Lung (tissue), 12 donors: ENCODE data around the gene ILF3. TPM values are rescaled to one million over a fixed set of nuclear protein-coding genes. Genes with fewer than 3 reads are reported as not detected.

ENCODE experiments used
- ATAC-seq: fragments of 200-7000 bp; cut with Tn5 transposase; one replicate; pipeline ENCODE4 v1.9.1; 2020; ENCODE audit warnings: moderate number of reproducible peaks; ENCODE audit not compliant: insufficient read depth, low FRiP score
- DNase-seq, 3 donors: peaks; one replicate each; pipeline ENCODE4 v3.0.0-alpha.2; 2013 to 2017
- H3K27ac ChIP-seq, 2 donors: one replicate each; pipeline ENCODE4 v1.5.1; 2013; ENCODE audit warnings: mild to moderate bottlenecking in 2 of 2, moderate library complexity in 2 of 2, control low read depth in 1 of 2, inconsistent platforms in 1 of 2, low read depth in 1 of 2, low read length in 1 of 2
- H3K27me3 ChIP-seq, 3 donors: one replicate each; pipeline ENCODE4 v1.5.1; 2013; ENCODE audit warnings: low read length in 2 of 3; ENCODE audit not compliant: control insufficient read depth in 3 of 3, insufficient read depth in 3 of 3
- H3K36me3 ChIP-seq, 4 donors: one replicate each; pipeline ENCODE4 v1.5.1; 2013; ENCODE audit warnings: low read length in 4 of 4, mild to moderate bottlenecking in 1 of 4, moderate library complexity in 1 of 4; ENCODE audit not compliant: control insufficient read depth in 4 of 4, insufficient read depth in 4 of 4
- H3K4me1 ChIP-seq, 5 donors: one replicate each; pipeline ENCODE4 v1.5.1; 2013; ENCODE audit warnings: low read length in 5 of 5, mild to moderate bottlenecking in 2 of 5, moderate library complexity in 1 of 5; ENCODE audit not compliant: control insufficient read depth in 5 of 5, insufficient read depth in 5 of 5
- H3K4me3 ChIP-seq: one replicate; pipeline ENCODE4 v1.5.1; 2013; ENCODE audit warnings: mild to moderate bottlenecking, control low read depth, moderate library complexity
- H3K9ac ChIP-seq, 2 donors: one replicate each; pipeline ENCODE4 v1.5.1; 2013; ENCODE audit warnings: low read length in 2 of 2, control low read depth in 1 of 2; ENCODE audit not compliant: insufficient read depth in 1 of 2
- H3K9me3 ChIP-seq, 4 donors: one replicate each; pipeline ENCODE4 v1.5.1; 2013; ENCODE audit warnings: low read length in 3 of 4, mild to moderate bottlenecking in 1 of 4, moderate library complexity in 1 of 4; ENCODE audit not compliant: control insufficient read depth in 4 of 4, insufficient read depth in 3 of 4
- CTCF ChIP-seq: IDR thresholded peaks from 2 replicates; pipeline ENCODE4 v1.5.1; 2012; ENCODE audit warnings: mild to moderate bottlenecking; ENCODE audit errors: control extremely low read depth, extremely low read depth
- WGBS, 2 donors: extraction: QIAGEN DNeasy Blood & Tissue Kit; methylation state at CpG; one replicate each; pipeline ENCODE4 v1.1.7; 2013; 5-methylcytosine and 5-hydroxymethylcytosine counted together
- polyA plus RNA-seq, 2 donors: library from polyadenylated mRNA; stranded (reverse); fragments of 200-250 nt; gene quantifications; one replicate each; pipeline ENCODE4 v1.2.1, GENCODE V29; 2013
- total RNA-seq, 2 donors: library from RNA; depleted of rRNA in 1 of 2; stranded (reverse); fragments of >200 nt in 1 of 2; gene quantifications; one replicate each; pipeline ENCODE4 v1.2.1, GENCODE V29; 2014 to 2021
- donor health status: control.
- donor health status: control.
- donor health status: Bipolar disorder and iron deficiency.
- donor health status: healthy.
- donor health status: DM: yes; HTN: yes; CAD: no.

Gene ILF3
- total and polyA plus RNA-seq, 4 donors: 105 to 225 (median 131) TPM

- H3K4me1 ChIP-seq: peaks cover 0 to 8% (median under 1%) of the 10 kb centered on the region in 5 donors
- no peaks in the 10 kb centered on the region for H3K9me3 ChIP-seq
- no peak for TF ChIP-seq CTCF
- no peak overlapping the region for H3K4me3 ChIP-seq
- H3K27me3 ChIP-seq: no peaks in the 10 kb centered on the region
- WGBS, 2 donors: 44 to 66% methylated on average over 8 of the region's 8 CpGs
- H3K9ac ChIP-seq: no peak overlapping the region
- no peak for DNase-seq
- peaks cover 7 to 62% (median 35%) of the 10 kb centered on the region in 4 donors for H3K36me3 ChIP-seq
- no peak overlapping the region for H3K27ac ChIP-seq
- no peak for ATAC-seq
Measured at GRCh38 chr19:10637894-10638293, 16.3 kb upstream of the ILF3 start.

- Histone ChIP-seq H3K27ac (no peak overlapping the region), H3K4me1 (peaks cover 0 to 26% (median 5%) of the 10 kb centered on the region in 5 donors), H3K9ac (no peak overlapping the region), H3K4me3 (no peak overlapping the region), H3K36me3 (peaks cover 7 to 59% (median 38%) of the 10 kb centered on the region in 4 donors), H3K9me3 (no peaks in the 10 kb centered on the region), H3K27me3 (no peaks in the 10 kb centered on the region)
- no peak for ATAC-seq
- TF ChIP-seq CTCF: no peak
- DNase-seq: no peak
- 44 to 74% methylated on average over 8 of the region's 8 CpGs for WGBS, 2 donors
Measured at GRCh38 chr19:10639836-10640235, 14.3 kb upstream of the ILF3 start.

GRCh38 chr19:10640361-10640760 lies 13.8 kb upstream of the ILF3 start:
- ATAC-seq: no peak
- peaks cover 0 to 26% (median 5%) of the 10 kb centered on the region in 5 donors for H3K4me1 ChIP-seq
- DNase-seq: no peak
- H3K9me3 ChIP-seq: no peaks in the 10 kb centered on the region
- no peak overlapping the region for H3K4me3 ChIP-seq
- no peak for TF ChIP-seq CTCF
- H3K27me3 ChIP-seq: no peaks in the 10 kb centered on the region
- H3K36me3 ChIP-seq: peaks cover 4 to 54% (median 34%) of the 10 kb centered on the region in 4 donors
- H3K9ac ChIP-seq: no peak overlapping the region
- no peak overlapping the region for H3K27ac ChIP-seq
- WGBS, 2 donors: 79 to 90% methylated on average over 2 of the region's 2 CpGs

GRCh38 chr19:10641248-10641647 lies 12.9 kb upstream of the ILF3 start:
- peaks cover 0 to 26% (median 5%) of the 10 kb centered on the region in 5 donors for H3K4me1 ChIP-seq
- peaks cover 2 to 48% (median 30%) of the 10 kb centered on the region in 4 donors for H3K36me3 ChIP-seq
- TF ChIP-seq CTCF: no peak
- no peak overlapping the region for H3K9ac ChIP-seq
- ATAC-seq (no peak), DNase-seq (no peak)
- no peaks in the 10 kb centered on the region for H3K9me3 ChIP-seq
- WGBS, 2 donors: 84 to 85% methylated on average over 4 of the region's 4 CpGs
- no peaks in the 10 kb centered on the region for H3K27me3 ChIP-seq
- H3K27ac ChIP-seq: no peak overlapping the region
- H3K4me3 ChIP-seq: no peak overlapping the region
